Gastrocnemius medialis (tissue), 4 donors: Measurements from ENCODE around the gene CCDC150.

Experiments used
- POLR2A ChIP-seq, 2 donors: fragments of 450-650 bp; IDR thresholded peaks; one replicate each; pipeline ENCODE4 v1.6.1; 2017; ENCODE audit warnings: antibody characterized with exemption in 2 of 2, mild to moderate bottlenecking in 2 of 2, moderate library complexity in 2 of 2
- TF ChIP-seq, protein P1 (sequence below), 5 experiments: fragments of 450-650 bp in 3 of 5; fragments of 200-600 bp in 2 of 5; sonication (generic) in 2 of 5; IDR thresholded peaks in 4 of 5; conservative IDR thresholded peaks in 1 of 5; 1 replicate in 4 of 5; 2 replicates in 1 of 5; pipeline ENCODE4 v1.5.1; 2016 to 2019; ENCODE audit warnings: antibody characterized with exemption in 5 of 5, mild to moderate bottlenecking in 3 of 5, moderate library complexity in 3 of 5

DNA sequence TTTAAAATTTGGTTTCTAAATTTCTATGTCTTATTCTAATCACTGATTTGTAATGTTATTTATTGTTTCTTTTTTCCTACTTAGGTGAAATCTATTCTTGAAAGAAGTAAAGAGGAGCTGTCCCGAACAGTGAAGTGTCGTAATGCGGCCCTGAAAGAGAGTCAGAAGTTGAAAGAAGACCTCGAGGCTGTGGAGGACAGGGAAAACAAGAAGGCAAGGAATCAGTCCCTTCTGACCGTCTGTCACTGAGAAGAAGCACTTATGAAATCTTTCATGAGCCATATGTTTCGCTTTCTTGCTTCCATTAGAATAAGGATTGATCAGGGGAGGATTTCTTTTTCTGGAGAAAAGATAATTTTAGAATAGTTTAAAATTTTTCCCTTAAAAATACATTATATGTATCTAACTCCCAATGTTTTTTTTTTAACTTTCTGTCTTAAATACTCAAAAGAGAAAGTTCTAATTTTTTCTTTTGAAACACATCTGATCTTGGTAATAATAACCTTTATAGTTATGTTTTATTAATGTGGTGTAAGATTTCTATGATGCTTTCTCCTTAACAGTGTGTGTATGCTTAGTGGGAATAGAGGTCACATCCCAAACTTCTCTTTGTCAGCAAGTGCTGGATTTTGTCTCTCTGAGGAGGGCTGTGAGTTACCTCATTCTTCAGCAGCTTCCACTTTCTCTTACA lies 79.0 kb downstream of the CCDC150 start:
- TF ChIP-seq, protein P1, sequence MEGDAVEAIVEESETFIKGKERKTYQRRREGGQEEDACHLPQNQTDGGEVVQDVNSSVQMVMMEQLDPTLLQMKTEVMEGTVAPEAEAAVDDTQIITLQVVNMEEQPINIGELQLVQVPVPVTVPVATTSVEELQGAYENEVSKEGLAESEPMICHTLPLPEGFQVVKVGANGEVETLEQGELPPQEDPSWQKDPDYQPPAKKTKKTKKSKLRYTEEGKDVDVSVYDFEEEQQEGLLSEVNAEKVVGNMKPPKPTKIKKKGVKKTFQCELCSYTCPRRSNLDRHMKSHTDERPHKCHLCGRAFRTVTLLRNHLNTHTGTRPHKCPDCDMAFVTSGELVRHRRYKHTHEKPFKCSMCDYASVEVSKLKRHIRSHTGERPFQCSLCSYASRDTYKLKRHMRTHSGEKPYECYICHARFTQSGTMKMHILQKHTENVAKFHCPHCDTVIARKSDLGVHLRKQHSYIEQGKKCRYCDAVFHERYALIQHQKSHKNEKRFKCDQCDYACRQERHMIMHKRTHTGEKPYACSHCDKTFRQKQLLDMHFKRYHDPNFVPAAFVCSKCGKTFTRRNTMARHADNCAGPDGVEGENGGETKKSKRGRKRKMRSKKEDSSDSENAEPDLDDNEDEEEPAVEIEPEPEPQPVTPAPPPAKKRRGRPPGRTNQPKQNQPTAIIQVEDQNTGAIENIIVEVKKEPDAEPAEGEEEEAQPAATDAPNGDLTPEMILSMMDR (IDR thresholded peaks at IDR 0.05 in 4 of 5, conservative IDR thresholded peaks at IDR 0.05 in 1 of 5): no peak
- no peak for TF ChIP-seq POLR2A (IDR thresholded peaks at IDR 0.05)
